ENCODE measurements around the gene PSME2. TPM values are rescaled to one million over a fixed set of nuclear protein-coding genes. Genes with fewer than 3 reads are reported as not detected.

Gene PSME2
- total and polyA plus RNA-seq, 2 of the 13 experiments (the other 11 are each of a cell fraction or from before 2014, with no cell fraction given) = 332 to 716 TPM

DNA sequence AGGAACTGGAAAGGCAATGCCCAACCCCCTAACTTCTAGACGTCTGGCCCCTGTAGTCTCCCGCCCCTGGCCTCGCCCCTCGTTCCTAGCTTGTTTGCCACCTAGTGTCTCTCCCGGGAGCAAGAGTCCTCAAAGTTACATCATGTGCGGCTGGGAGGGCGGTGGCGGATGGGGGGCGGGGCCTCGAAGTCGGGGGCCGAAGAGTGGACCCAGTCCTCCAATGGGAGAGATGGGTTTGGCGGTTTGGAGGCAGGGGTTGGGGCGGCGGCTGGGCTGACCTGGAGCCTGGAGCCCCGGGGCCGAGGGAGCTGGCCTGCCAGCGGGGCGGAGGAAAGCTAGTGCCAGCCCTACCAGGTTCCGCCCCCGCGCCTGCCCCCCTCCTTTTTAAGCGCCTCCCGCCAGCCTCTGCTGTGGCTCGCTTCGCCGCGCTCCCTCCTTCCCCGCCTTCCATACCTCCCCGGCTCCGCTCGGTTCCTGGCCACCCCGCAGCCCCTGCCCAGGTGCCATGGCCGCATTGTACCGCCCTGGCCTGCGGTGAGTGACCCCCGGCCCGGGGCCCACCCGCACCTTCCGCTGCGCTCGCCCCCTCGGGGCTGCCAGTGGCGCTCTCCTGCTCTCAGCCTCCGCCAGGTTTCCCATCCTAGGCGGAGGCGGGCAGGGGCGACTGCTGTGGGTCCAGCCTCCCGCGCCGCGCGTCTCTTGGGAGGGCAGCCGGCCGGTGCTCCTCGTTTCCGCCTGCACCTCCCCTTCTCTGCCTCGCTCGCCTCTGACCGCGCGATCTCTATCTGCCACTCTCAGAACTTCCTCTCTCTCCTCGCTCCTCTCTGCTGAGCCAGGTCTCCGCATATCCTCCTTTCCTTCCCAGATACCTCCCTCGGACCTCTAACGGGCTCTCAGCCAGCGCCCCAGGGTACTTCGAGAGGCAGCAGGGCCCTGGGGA, 52.2 kb downstream of the PSME2 start, which contains the start of gene PCK2 (continued):
- TF ChIP-seq HNF1A (IDR thresholded peaks at IDR 0.05; ENCODE audit: low read depth) (peak; percentile 63; the same call in 1 of the 2 replicates), HNF1A (CRISPR knock-in tag; IDR thresholded peaks at IDR 0.05; ENCODE audit: borderline replicate concordance) (peak; percentile 71; the same call in 1 of the 2 replicates), ZNF644 (CRISPR knock-in tag; IDR thresholded peaks at IDR 0.05; ENCODE audit: low read depth) (peak; percentile 83), SP2 (CRISPR knock-in tag; IDR thresholded peaks at IDR 0.05) (no peak), SCMH1 (CRISPR knock-in tag; IDR thresholded peaks at IDR 0.05; ENCODE audit: borderline replicate concordance) (no peak), NFATC3 (CRISPR knock-in tag; IDR thresholded peaks at IDR 0.05) (peak; percentile 30; the same call in 1 of the 2 replicates), SIN3B (IDR thresholded peaks at IDR 0.05; ENCODE audit: low read length) (no peak; the same call in 1 of the 2 replicates), CREB3 (CRISPR knock-in tag; IDR thresholded peaks at IDR 0.05) (peak; percentile 95; the same call in 1 of the 2 replicates), STAT5B (CRISPR knock-in tag; IDR thresholded peaks at IDR 0.05) (peak; percentile 98), ZSCAN31 (CRISPR knock-in tag; IDR thresholded peaks at IDR 0.05; ENCODE audit: low read depth) (peak; percentile 79; the same call in 1 of the 2 replicates), PHF21A (CRISPR knock-in tag; IDR thresholded peaks at IDR 0.05) (no peak), ZNF746 (CRISPR knock-in tag; IDR thresholded peaks at IDR 0.05) (no peak), ZNF160 (CRISPR knock-in tag; IDR thresholded peaks at IDR 0.05) (peak; percentile 98), ZNF773 (CRISPR knock-in tag; IDR thresholded peaks at IDR 0.05; ENCODE audit: borderline replicate concordance) (peak; percentile 97; the same call in 1 of the 2 replicates), HIC2 (CRISPR knock-in tag; IDR thresholded peaks at IDR 0.05; ENCODE audit: low read depth) (peak; percentile 98; the same call in 1 of the 2 replicates)
- TF ChIP-seq, protein P1, sequence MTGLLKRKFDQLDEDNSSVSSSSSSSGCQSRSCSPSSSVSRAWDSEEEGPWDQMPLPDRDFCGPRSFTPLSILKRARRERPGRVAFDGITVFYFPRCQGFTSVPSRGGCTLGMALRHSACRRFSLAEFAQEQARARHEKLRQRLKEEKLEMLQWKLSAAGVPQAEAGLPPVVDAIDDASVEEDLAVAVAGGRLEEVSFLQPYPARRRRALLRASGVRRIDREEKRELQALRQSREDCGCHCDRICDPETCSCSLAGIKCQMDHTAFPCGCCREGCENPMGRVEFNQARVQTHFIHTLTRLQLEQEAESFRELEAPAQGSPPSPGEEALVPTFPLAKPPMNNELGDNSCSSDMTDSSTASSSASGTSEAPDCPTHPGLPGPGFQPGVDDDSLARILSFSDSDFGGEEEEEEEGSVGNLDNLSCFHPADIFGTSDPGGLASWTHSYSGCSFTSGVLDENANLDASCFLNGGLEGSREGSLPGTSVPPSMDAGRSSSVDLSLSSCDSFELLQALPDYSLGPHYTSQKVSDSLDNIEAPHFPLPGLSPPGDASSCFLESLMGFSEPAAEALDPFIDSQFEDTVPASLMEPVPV (CRISPR knock-in tag; IDR thresholded peaks at IDR 0.05) = peak; percentile 99
